GM19467 (cell line): ENCODE data around the gene ACTR6.

Source experiments
- ATAC-seq: cut with Tn5 transposase; IDR thresholded peaks from one replicate; pipeline ENCODE4 v1.9.1; 2021; ENCODE audit warnings: mild to moderate bottlenecking, moderate library complexity; ENCODE audit not compliant: unreplicated experiment

ACTR6 gene

DNA sequence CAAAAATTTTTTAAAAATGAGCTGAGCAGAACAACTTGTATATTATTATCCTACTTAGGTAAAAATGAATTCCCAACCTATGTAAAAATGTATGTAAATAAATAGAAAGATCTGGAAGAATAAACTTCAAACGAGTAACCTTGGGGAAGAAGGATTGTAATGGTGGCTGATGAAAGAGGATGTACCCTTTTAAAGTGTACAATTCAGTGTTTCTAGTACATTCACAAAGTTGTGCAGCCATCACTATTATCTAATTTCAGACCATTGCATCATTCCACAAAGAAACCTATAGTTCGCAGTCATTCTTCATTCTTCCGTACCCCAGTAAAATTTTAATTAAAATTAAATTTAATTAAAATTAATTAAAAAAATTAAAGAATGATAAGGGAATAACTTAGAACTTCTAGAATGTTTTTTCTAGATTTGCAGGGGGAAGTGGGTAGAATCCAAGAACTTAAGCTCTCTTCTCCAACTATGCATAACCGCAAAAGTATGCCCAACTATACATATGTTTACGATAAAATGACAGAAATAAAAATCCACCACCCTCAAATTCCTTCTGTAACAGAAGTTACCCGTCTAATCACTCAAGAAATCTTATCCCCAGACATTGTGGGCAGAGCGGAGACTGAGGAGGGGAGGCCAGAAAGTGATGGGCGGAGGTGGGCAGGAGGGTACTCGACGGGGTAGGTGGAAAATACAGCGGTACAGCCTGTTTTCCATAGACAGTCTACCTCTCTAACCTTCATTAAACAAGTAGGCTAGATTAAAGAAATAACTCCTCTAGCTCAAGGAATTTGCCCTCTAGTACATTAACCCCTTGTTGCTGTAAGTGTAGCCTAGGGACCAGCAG, 65.3 kb downstream of the ACTR6 start:
- no peak for ATAC-seq

DNA sequence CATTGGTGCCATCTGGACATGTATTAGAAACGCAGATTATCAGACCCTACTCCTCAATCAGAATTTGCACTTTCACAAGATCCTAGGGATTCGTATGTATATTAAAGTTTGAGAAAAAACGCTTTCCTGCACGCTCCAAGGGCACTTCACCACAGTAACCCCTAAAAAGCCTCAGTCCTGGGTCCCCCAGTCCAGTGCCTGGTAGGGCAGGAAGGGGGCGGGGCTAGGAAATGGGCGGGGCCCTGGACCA, 65.9 kb downstream of the ACTR6 start:
- peak; percentile 83 for ATAC-seq

DNA sequence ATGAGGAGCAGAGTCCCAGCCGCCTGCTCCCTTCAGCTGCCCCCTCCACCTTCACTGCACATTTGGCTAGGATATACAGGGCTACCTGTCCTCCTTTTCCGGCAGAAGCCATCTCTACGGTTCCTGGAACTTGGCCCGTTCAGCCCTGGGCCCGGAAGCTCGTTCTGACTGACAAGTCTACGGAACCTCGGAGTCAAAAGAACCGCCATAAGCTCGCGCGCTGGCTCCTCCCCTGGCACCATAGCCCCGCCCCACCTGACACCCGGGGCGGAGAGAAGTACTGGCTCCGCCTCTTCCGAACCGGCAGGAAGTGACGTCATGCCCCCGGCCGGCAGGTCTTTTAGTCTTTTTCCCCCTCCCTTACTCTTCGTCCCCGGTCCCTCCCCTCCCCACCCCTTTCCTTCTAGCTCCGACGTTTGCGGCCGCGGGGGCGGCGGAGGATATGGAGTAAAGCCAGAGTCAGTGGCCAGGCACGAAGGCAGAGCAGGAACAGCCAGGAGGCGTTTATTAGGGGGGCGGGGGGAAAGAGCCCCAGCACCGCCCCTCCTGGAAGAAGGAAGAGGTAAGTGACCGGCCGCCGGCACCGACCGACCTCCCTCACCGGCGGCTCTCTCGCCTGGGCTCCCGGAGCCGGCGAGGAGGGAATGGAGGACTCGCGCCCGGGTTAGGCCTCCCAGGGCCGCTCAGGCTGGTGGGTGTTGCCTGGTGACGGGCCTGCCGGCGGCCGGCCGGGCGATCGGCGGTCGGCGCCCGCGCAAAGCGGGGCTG, 66.4 kb downstream of the ACTR6 start, which contains the start of the genes DEPDC4 and SCYL2:
DEPDC4 (minus strand) TSS at position 245 of the 768 bp plus-strand sequence; CDS start at position 242, 3 bp downstream.
SCYL2 (plus strand) TSS at position 343 of the 768 bp plus-strand sequence. CDS start 15,794 bp downstream, outside the sequence.
- ATAC-seq = peak; percentile 92

DNA sequence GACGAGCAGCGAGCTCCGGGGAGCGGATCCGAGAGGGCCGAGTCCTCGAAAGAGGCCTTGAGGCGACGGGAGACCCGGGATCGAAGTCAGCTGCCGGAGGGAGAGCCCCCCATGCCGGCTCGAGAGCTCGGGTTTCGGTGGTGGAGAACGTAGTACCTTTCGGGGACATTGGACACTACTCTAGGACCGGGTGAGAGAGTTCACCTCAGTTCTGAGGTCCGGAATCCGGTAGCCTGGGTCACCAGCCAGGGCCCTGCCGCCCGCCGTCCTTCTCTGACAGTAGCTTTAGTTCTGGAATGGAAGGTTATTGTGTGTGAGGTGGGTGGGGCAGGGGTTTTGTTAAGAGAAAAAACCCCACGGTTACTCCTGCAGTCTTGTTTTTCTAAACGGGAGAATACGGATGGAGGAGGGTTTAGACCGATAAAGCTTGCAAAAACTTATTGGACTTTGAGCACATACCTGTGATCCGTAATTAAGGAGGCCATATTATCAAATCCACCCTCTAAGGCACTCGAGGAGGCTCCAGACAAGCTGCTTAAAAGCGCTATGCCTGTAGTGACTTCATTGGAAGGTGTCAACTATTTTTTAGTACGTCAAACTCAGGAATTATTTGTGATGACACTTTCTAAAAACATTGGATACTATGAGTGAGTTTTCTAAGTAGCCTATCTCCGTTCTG, 67.1 kb downstream of the ACTR6 start:
- no peak for ATAC-seq

DNA sequence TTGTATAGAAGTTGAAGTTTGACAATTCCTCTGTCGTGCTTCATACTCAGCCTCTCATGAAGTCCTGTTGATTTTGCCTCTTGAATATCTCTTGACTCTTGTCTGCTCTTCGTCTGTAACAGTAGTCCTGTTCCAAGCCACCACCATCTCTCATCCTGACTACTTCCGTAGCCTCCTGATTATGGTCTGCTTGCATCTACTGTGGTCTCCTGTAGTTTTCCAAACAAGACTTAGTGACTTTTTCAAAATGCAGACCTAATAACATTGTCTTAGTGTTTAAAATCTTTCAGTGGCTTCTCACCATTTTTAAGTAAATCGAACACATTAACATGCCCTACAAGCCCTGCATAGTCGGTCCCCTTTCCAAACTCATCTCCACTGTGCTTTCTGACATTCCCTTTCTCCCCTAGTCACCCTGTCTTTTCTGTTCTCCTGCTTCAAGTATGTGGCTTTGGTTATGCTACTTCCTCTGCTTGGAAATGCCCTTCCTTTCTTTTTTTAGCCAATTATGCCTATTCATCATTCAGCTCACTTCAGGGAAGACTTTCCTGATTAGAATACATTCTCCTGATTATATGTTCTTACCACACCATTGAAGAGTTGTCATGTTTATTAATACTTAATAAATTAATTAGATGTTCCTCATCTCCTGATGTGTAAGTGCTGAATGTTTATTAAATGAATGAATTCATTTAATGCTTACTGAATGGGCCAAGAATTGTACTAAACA, 68.4 kb downstream of the ACTR6 start:
- ATAC-seq = no peak

DNA sequence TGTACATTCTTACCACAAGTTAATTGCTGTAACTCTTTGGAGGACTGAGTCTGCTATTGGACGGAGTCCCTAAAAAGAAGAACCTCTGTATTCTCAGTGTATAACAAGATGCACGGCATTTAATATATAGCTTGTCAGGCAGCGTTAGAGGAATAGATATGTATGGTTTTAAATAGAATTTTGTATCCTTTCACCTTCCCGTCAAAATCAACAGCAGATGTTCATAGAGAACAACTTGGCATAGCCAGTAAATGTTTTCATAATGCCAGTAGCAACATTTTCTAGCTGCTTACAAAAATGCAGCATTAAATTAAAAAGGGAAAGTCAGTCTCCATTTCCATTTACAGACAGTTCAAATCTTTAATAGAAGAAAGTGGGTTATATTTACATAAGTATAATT, 73.2 kb downstream of the ACTR6 start:
- no peak for ATAC-seq
